LHCN-M2 (cell line): ENCODE data around the gene IL31RA. TPM values are rescaled to one million over a fixed set of nuclear protein-coding genes. Genes with fewer than 3 reads are reported as not detected.
A peak's percentile ranks its signal among the peaks of the same experiment; 100 is the strongest.
"Not testable (repeated sequence)": the region's sequence is repeated elsewhere in the genome, so short reads cannot be mapped to it uniquely, and the experiment has no call there.

ENCODE experiments used
- DNase-seq: peaks from one replicate; pipeline ENCODE4 v3.0.0-alpha.2; 2012; ENCODE audit warnings: low read depth
- total RNA-seq: library from RNA; depleted of rRNA; stranded (reverse); fragments of >200 nt; gene quantifications from 2 replicates; pipeline ENCODE4 v1.2.3, GENCODE V29; 2014

The IL31RA gene
- total RNA-seq, 1 experiment from 2014 or later = 1.4 TPM

- DNase-seq = no peak
Observed at GRCh38 chr5:55924744-55925143, 73.6 kb downstream of the IL31RA start.

GRCh38 chr5:55925181-55925580, 74.0 kb downstream of the IL31RA start:
- no peak for DNase-seq

DNA sequence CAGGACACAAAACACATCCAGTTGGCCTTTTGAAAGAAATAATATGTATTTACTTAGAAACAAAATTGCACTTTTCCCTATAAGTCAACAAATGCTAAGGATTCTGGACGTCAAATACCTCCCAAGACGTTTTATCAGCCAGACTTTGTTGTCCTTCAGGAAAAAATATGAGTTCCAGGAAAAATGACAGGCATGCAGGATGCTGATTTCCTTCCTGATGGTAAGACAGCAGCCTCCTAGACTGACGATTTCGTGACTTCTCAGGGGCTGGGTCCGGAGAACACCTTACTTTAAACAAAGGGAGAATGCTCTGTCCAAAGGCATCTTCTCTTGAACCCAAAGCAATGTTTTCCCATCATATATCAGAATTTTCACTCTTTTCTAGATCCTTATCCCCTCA, 74.6 kb downstream of the IL31RA start:
- DNase-seq = no peak

DNA sequence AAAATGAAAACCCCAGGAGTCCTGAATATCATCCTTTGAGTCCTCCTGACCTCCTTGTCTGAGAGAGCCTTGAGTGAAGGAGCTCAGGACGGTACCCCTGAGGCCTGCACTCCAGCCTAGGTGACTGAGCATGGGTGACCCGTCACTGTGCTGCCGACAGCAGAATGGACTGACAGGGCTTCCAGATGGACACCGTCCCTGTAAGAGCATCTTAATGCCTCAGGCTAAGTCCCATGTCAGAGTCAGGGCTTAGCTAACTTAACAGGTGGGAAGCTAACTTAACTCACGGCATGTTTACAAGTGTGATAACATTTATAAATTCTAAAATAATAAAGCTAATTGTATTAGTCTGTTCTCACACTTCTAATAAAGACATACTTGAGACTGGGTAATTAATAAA, 75.3 kb downstream of the IL31RA start:
- no peak for DNase-seq

- no peak for DNase-seq
Observed at GRCh38 chr5:55927861-55928655, 76.9 kb downstream of the IL31RA start.

- DNase-seq = no peak
Observed at GRCh38 chr5:55929020-55929799, 78.1 kb downstream of the IL31RA start.

- DNase-seq = no peak
Observed at GRCh38 chr5:55932700-55933099, 81.5 kb downstream of the IL31RA start.

DNA sequence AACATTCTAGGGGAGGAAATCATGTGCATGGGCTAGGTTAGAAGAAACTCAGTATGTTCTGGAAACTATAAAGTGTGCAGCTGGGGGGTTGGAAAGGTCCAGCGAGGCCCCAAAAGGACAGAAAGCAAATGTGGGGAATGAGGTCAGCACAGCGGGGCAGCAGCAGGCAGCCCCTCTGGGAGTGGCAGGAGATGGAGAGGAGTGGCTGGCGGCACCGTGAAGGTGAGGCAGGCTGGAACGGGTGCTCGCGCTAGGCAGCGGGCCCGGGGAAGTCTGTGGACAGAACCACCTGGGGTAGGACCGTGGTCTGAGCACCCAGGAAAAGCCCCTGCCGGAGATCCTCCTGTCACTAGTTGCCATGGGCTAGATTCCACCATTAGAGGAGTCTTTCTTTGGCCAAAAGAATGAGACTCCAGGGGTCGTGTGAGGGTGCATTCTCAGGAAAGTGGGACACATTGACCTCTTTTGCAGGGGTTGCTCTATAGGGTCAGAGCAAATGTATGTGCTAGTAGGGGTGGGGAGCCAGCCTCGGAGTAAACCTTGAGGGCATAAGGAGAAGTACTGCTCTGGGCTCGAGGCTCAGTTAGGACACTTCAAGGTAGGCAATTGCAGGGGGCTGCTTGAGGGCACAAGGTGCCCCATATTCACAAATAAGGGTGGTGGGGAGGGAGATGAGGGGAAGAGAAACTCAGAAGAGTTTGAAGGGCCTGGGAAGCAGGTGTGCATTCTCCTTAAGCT, 82.4 kb downstream of the IL31RA start:
- DNase-seq = no peak

DNA sequence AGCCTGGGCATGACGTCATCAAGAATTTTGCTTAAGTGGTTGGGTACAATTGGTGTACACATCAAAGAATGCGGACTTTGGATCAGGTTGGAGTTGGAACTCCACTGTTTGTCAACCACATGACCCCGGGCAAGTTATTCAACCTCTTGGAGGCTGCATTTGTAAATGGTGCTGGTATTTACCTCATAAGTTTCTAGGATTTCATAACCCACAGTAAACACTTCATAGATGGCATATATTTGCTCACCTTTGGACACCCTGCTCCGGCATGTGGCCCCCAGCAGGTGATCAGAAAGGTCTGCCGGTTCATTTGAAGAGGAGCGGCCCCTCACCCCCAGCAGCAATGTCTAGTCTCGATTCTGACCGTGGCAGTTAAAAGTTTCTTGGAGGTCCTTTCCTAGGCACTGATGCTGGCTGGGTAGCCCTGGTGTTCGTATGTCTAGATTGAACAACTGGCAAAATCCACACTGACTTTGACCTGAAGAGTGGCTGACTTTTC, 83.0 kb downstream of the IL31RA start:
- DNase-seq = no peak

DNA sequence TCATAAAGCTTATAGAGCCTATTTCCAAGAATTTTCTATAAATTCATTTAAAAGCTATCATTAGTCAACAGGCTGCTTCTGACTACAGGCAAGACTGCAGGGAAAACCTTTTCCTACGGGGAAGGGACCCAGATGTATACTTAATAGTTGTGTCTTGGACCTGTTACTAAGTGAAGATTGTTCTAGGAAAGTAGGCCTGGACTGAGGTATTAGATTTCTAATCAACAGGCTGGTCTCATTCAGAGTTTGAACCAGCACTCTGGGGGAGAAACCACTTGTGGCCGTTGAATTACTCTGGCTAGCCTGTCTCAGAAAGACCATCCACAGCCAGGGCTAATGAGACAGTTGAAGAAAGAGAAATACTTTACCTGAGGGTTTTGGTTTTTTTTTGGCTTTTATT, 83.6 kb downstream of the IL31RA start:
- no peak for DNase-seq

GRCh38 chr5:55935371-55935770, 84.2 kb downstream of the IL31RA start:
- DNase-seq = no peak

DNA sequence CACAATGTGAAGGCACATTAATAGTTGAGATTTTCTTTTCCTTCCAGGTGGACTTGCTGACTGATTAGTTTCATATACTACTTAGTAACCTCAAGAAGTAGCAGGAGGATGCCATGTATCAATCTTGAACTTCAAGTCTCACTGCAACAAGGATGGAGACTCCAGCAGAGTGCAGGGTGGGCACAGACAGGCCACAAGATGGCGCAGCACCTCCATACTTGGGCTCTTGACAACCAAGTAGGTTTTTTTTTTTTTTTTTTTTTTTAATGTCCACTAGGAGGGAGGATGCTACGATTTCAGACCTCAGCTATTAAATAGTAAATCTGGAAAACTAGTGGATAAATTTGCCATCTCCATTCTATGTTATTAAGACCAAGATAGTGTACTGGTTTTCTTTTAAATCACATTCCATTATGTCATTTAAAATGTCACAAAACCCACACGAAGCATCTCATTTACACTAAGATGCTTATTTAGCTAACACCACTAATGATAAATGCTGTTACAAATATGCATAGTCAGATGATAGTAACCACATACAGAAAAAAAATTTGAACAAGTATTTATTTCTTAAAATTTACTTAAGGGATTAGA, 85.0 kb downstream of the IL31RA start:
- DNase-seq = peak; percentile 69

GRCh38 chr5:55937598-55937997, 86.4 kb downstream of the IL31RA start:
- not testable (repeated sequence) for DNase-seq

GRCh38 chr5:55941154-55941553, 90.0 kb downstream of the IL31RA start:
- DNase-seq = not testable (repeated sequence)

DNA sequence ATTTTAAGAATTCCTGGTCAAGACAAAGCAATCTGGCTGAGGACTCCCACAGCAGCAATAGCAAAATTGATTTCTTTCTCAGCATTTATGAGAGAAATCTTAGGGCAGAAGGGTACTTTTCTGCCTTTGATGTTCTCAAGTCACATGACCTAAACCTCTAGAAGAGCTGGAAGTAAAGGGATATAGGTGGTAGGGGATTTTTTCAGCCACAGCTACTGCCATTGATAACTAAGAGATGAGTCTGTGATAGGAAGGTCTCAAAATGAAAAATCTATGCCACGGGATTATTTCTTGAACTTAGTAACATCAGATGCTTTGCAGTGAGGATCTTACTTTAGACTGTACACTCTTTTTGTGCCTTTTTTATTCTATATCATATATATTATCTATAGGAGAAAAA, 108.1 kb downstream of the IL31RA start:
- no peak for DNase-seq

DNA sequence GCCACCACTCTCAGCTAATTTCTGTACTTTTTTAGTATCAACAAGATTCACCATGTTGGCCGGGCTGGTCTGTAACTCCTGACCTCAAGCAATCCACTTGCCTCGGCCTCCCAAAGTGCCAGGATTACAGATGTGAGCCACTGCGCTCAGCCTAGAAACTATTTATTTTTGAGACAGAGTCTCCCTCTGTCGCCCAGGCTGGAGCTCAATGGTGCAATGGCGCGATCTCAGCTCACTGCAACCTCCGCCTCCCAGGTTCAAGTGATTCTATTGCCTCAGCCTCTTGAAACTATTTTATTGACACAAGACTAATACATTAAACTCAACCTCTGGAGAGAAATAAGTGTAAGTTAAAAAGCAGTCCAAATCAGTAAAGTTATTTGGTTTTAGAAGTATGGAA, 109.6 kb downstream of the IL31RA start:
- no peak for DNase-seq

- DNase-seq = no peak
Observed at GRCh38 chr5:55965525-55965924, 114.4 kb downstream of the IL31RA start.

GRCh38 chr5:55966284-55966683, 115.1 kb downstream of the IL31RA start:
- DNase-seq = no peak

- DNase-seq = no peak
Observed at GRCh38 chr5:55969956-55970355, 118.8 kb downstream of the IL31RA start.
